ENCODE data around the gene OR1N2.
"Not testable (repeated sequence)": the region's sequence is repeated elsewhere in the genome, so short reads cannot be mapped to it uniquely, and the experiment has no call there.

Gene OR1N2

GRCh38 chr9:122518841-122519240, 34.1 kb upstream of the OR1N2 start, which contains the start of gene OR1J4:
Gene OR1J4, plus strand, starts transcription at chr9:122519141. Its CDS starts 0 bp downstream, at chr9:122519141.
- Histone ChIP-seq H3K4me2 (ENCODE audit: low read length) (no peak within 1 kb of the TSS), H3K9me3 (ENCODE audit: insufficient read depth, low read length) (no peaks in the 10 kb centered on the region), H3K9ac (ENCODE audit: low read length) (no peak within 1 kb of the TSS), H3K4me1 (ENCODE audit: low read length) (no peaks in the 10 kb centered on the region), H4K20me1 (ENCODE audit: insufficient read depth, low read length) (no peaks in the 10 kb centered on the region), H3K79me2 (ENCODE audit: low read length) (no peaks in the 10 kb centered on the region), H3K4me3 (ENCODE audit: low read length) (no peak within 1 kb of the TSS), H3K27me3 (ENCODE audit: low read depth, low read length) (peaks cover 39% of the 10 kb centered on the region; the same call in 1 of the 2 replicates), H3K27ac (ENCODE audit: low read length) (no peak within 1 kb of the TSS), H2AFZ (ENCODE audit: low read depth, low read length) (no peak within 1 kb of the TSS), H3K36me3 (replicated peaks; ENCODE audit: low read depth, low read length) (no peaks in the 10 kb centered on the region)
- TF ChIP-seq CTCF (IDR thresholded peaks at IDR 0.05; ENCODE audit: low read depth, low read length) (no peak), EZH2phosphoT487 (IDR thresholded peaks at IDR 0.05; ENCODE audit: low read depth) (no peak)

- H3K4me3 ChIP-seq (ENCODE audit: low read length): no peak overlapping the region
- TF ChIP-seq CTCF (IDR thresholded peaks at IDR 0.05; ENCODE audit: low read depth, low read length) (no peak), EZH2phosphoT487 (IDR thresholded peaks at IDR 0.05; ENCODE audit: low read depth) (no peak)
- H3K4me2 ChIP-seq (ENCODE audit: low read length): no peak overlapping the region
- H3K36me3 ChIP-seq (replicated peaks; ENCODE audit: low read depth, low read length): no peaks in the 10 kb centered on the region
- no peaks in the 10 kb centered on the region for H3K9me3 ChIP-seq (ENCODE audit: insufficient read depth, low read length)
- peaks cover 39% of the 10 kb centered on the region; the same call in 1 of the 2 replicates for H3K27me3 ChIP-seq (ENCODE audit: low read depth, low read length)
- H3K9ac ChIP-seq (ENCODE audit: low read length): no peak overlapping the region
- H4K20me1 ChIP-seq (ENCODE audit: insufficient read depth, low read length): no peaks in the 10 kb centered on the region
- no peaks in the 10 kb centered on the region for H3K79me2 ChIP-seq (ENCODE audit: low read length)
- no peaks in the 10 kb centered on the region for H3K4me1 ChIP-seq (ENCODE audit: low read length)
- no peak overlapping the region for H3K27ac ChIP-seq (ENCODE audit: low read length)
- H2AFZ ChIP-seq (ENCODE audit: low read depth, low read length): no peak overlapping the region
These were observed 33.5 kb upstream of the OR1N2 start for GRCh38 chr9:122519376-122519775.

GRCh38 chr9:122526602-122527001, 26.3 kb upstream of the OR1N2 start:
- H3K27me3 ChIP-seq (ENCODE audit: low read depth, low read length): peaks cover 24% of the 10 kb centered on the region
- H3K79me2 ChIP-seq (ENCODE audit: low read length): no peaks in the 10 kb centered on the region
- no peaks in the 10 kb centered on the region for H3K9me3 ChIP-seq (ENCODE audit: insufficient read depth, low read length)
- no peaks in the 10 kb centered on the region for H3K36me3 ChIP-seq (replicated peaks; ENCODE audit: low read depth, low read length)
- no peak overlapping the region for H3K4me2 ChIP-seq (ENCODE audit: low read length)
- no peak overlapping the region for H3K4me3 ChIP-seq (ENCODE audit: low read length)
- no peak overlapping the region for H2AFZ ChIP-seq (ENCODE audit: low read depth, low read length)
- no peaks in the 10 kb centered on the region for H4K20me1 ChIP-seq (ENCODE audit: insufficient read depth, low read length)
- H3K4me1 ChIP-seq (ENCODE audit: low read length): no peaks in the 10 kb centered on the region
- no peak overlapping the region for H3K27ac ChIP-seq (ENCODE audit: low read length)
- no peak for TF ChIP-seq CTCF (IDR thresholded peaks at IDR 0.05; ENCODE audit: low read depth, low read length)
- TF ChIP-seq EZH2phosphoT487 (IDR thresholded peaks at IDR 0.05; ENCODE audit: low read depth): no peak
- H3K9ac ChIP-seq (ENCODE audit: low read length): no peak overlapping the region

- peaks cover 23% of the 10 kb centered on the region for H3K27me3 ChIP-seq (ENCODE audit: low read depth, low read length)
- no peaks in the 10 kb centered on the region for H3K9me3 ChIP-seq (ENCODE audit: insufficient read depth, low read length)
These were observed 25.7 kb upstream of the OR1N2 start, which contains the start of gene OR1N1 for GRCh38 chr9:122527193-122527592. Gene OR1N1, minus strand, starts transcription at chr9:122527293. Its CDS starts 0 bp downstream, at chr9:122527293.

GRCh38 chr9:122531157-122531556, 21.8 kb upstream of the OR1N2 start:
- H3K79me2 ChIP-seq (ENCODE audit: low read length); H3K9ac ChIP-seq (ENCODE audit: low read length); H3K4me2 ChIP-seq (ENCODE audit: low read length); H3K36me3 ChIP-seq (replicated peaks; ENCODE audit: low read depth, low read length); H3K9me3 ChIP-seq (ENCODE audit: insufficient read depth, low read length); H2AFZ ChIP-seq (ENCODE audit: low read depth, low read length); H3K27ac ChIP-seq (ENCODE audit: low read length); H3K4me3 ChIP-seq (ENCODE audit: low read length); H3K4me1 ChIP-seq (ENCODE audit: low read length); H4K20me1 ChIP-seq (ENCODE audit: insufficient read depth, low read length): not testable (repeated sequence)
- H3K27me3 ChIP-seq (ENCODE audit: low read depth, low read length): peaks cover 21% of the 10 kb centered on the region

More at GRCh38 chr9:122527193-122527592, 25.7 kb upstream of the OR1N2 start, which contains the start of gene OR1N1:
- H3K36me3 ChIP-seq (replicated peaks; ENCODE audit: low read depth, low read length): no peaks in the 10 kb centered on the region
- no peaks in the 10 kb centered on the region for H4K20me1 ChIP-seq (ENCODE audit: insufficient read depth, low read length)
- no peak within 1 kb of the TSS for H3K4me2 ChIP-seq (ENCODE audit: low read length)
- no peak within 1 kb of the TSS for H2AFZ ChIP-seq (ENCODE audit: low read depth, low read length)
- no peaks in the 10 kb centered on the region for H3K4me1 ChIP-seq (ENCODE audit: low read length)
- H3K9ac ChIP-seq (ENCODE audit: low read length): no peak within 1 kb of the TSS
- no peaks in the 10 kb centered on the region for H3K79me2 ChIP-seq (ENCODE audit: low read length)
- no peak for TF ChIP-seq CTCF (IDR thresholded peaks at IDR 0.05; ENCODE audit: low read depth, low read length)
- no peak for TF ChIP-seq EZH2phosphoT487 (IDR thresholded peaks at IDR 0.05; ENCODE audit: low read depth)
- H3K4me3 ChIP-seq (ENCODE audit: low read length): no peak within 1 kb of the TSS
- H3K27ac ChIP-seq (ENCODE audit: low read length): no peak within 1 kb of the TSS

All from OCI-LY3 (cell line).